H9 (cell line): ENCODE measurements around the gene TFAP2D. TPM values are rescaled to one million over a fixed set of nuclear protein-coding genes. Genes with fewer than 3 reads are reported as not detected.
A peak's percentile ranks its signal among the peaks of the same experiment; 100 is the strongest.

Source experiments
- DNase-seq: peaks from one replicate; pipeline ENCODE4 v3.0.0-alpha.2; 2017
- H2AFZ ChIP-seq: one replicate; pipeline ENCODE4 v1.6.1; 2013; ENCODE audit warnings: mild to moderate bottlenecking, low read length, control low read depth, moderate library complexity
- H2AK5ac ChIP-seq: 2 replicates; pipeline ENCODE4 v1.6.1; 2013; ENCODE audit warnings: low read length, control low read depth, mixed read lengths; ENCODE audit not compliant: insufficient read length
- H2BK120ac ChIP-seq: one replicate; pipeline ENCODE4 v1.6.1; 2013; ENCODE audit warnings: low read depth, mild to moderate bottlenecking, low read length, control low read depth, inconsistent platforms; ENCODE audit not compliant: poor library complexity, severe bottlenecking
- H2BK12ac ChIP-seq: 2 replicates; pipeline ENCODE4 v1.6.1; 2013; ENCODE audit warnings: low read length, control low read depth, mixed read lengths, low read depth; ENCODE audit not compliant: insufficient read length
- H2BK15ac ChIP-seq: 2 replicates; pipeline ENCODE4 v1.6.1; 2013; ENCODE audit warnings: low read depth, low read length, control low read depth
- H2BK20ac ChIP-seq: one replicate; pipeline ENCODE4 v1.6.1; 2013; ENCODE audit warnings: low read depth, mild to moderate bottlenecking, low read length, control low read depth, inconsistent platforms; ENCODE audit not compliant: poor library complexity, severe bottlenecking
- H2BK5ac ChIP-seq: 2 replicates; pipeline ENCODE4 v1.6.1; 2013; ENCODE audit warnings: low read length, control low read depth, mixed read lengths; ENCODE audit not compliant: insufficient read length
- H3K14ac ChIP-seq: 2 replicates; pipeline ENCODE4 v1.6.1; 2013; ENCODE audit warnings: low read length, control low read depth; ENCODE audit not compliant: insufficient read depth
- H3K18ac ChIP-seq: 2 replicates; pipeline ENCODE4 v1.6.1; 2013; ENCODE audit warnings: low read depth, mild to moderate bottlenecking, mixed read lengths, low read length, control low read depth; ENCODE audit not compliant: insufficient read length
- H3K23ac ChIP-seq: 2 replicates; pipeline ENCODE4 v1.6.1; 2013; ENCODE audit warnings: low read length, control low read depth, mixed read lengths, low read depth; ENCODE audit not compliant: insufficient read length
- H3K23me2 ChIP-seq: 2 replicates; pipeline ENCODE4 v1.6.1; 2013; ENCODE audit warnings: low read depth, mild to moderate bottlenecking, mixed read lengths, low read length, control low read depth; ENCODE audit not compliant: insufficient read length, poor library complexity, severe bottlenecking
- H3K27ac ChIP-seq: 2 replicates; pipeline ENCODE4 v1.5.1; 2013; ENCODE audit warnings: low read length, control low read depth, mixed read lengths, low read depth; ENCODE audit not compliant: insufficient read length
- H3K27me3 ChIP-seq: 2 replicates; pipeline ENCODE4 v1.6.1; 2013; ENCODE audit warnings: low read length, control low read depth, inconsistent platforms; ENCODE audit not compliant: insufficient read depth
- H3K4ac ChIP-seq: 2 replicates; pipeline ENCODE4 v1.6.1; 2013; ENCODE audit warnings: low read depth, mild to moderate bottlenecking, control low read depth, inconsistent platforms, low read length, moderate library complexity
- H3K4me1 ChIP-seq: 2 replicates; pipeline ENCODE4 v1.6.1; 2013; ENCODE audit warnings: low read length, control low read depth, inconsistent platforms; ENCODE audit not compliant: insufficient read depth
- H3K4me2 ChIP-seq: 2 replicates; pipeline ENCODE4 v1.6.1; 2013; ENCODE audit warnings: low read length, control low read depth, mixed read lengths; ENCODE audit not compliant: insufficient read length, insufficient read depth
- H3K56ac ChIP-seq: 2 replicates; pipeline ENCODE4 v1.6.1; 2013; ENCODE audit warnings: low read depth, mild to moderate bottlenecking, mixed read lengths, low read length, control low read depth; ENCODE audit not compliant: insufficient read length
- H3K79me1 ChIP-seq: 2 replicates; pipeline ENCODE4 v1.6.1; 2013; ENCODE audit warnings: low read depth, mild to moderate bottlenecking, moderate library complexity, low read length, control low read depth, inconsistent platforms; ENCODE audit not compliant: insufficient read depth, poor library complexity, severe bottlenecking
- H3K79me2 ChIP-seq: 2 replicates; pipeline ENCODE4 v1.6.1; 2013; ENCODE audit warnings: low read length, control low read depth, inconsistent platforms; ENCODE audit not compliant: insufficient read depth
- H3K9ac ChIP-seq: 2 replicates; pipeline ENCODE4 v1.6.1; 2013; ENCODE audit warnings: low read length, control low read depth, mixed read lengths; ENCODE audit not compliant: insufficient read length; ENCODE audit errors: extremely low read depth
- H3K9me3 ChIP-seq: one replicate; pipeline ENCODE4 v1.6.1; 2013; ENCODE audit warnings: low read depth, low read length, inconsistent platforms; ENCODE audit not compliant: control insufficient read depth
- H3T11ph ChIP-seq: one replicate; pipeline ENCODE4 v1.6.1; 2013; ENCODE audit warnings: mild to moderate bottlenecking, low read length, control low read depth, inconsistent platforms
- H4K20me1 ChIP-seq: one replicate; pipeline ENCODE4 v1.6.1; 2013; ENCODE audit not compliant: control insufficient read depth, insufficient read length, insufficient read depth
- H4K5ac ChIP-seq: 2 replicates; pipeline ENCODE4 v1.6.1; 2013; ENCODE audit warnings: low read depth, mild to moderate bottlenecking, mixed read lengths, low read length, control low read depth; ENCODE audit not compliant: insufficient read length
- H4K8ac ChIP-seq: replicated peaks from 2 replicates; pipeline ENCODE4 v1.6.1; 2013; ENCODE audit warnings: low read length, control low read depth, mixed read lengths, low read depth; ENCODE audit not compliant: insufficient read length
- H4K91ac ChIP-seq: 2 replicates; pipeline ENCODE4 v1.6.1; 2013; ENCODE audit warnings: low read depth, mild to moderate bottlenecking, moderate library complexity, mixed read lengths, low read length, control low read depth; ENCODE audit not compliant: insufficient read length
- H3K27ac Mint-ChIP-seq, 3 experiments: 2 replicates in 2 of 3; 3 replicates in 1 of 3; pipeline ENCODE4 v1.8.0; 2020 to 2021; ENCODE audit warnings: mixed read lengths in 3 of 3, mild to moderate bottlenecking in 1 of 3, moderate library complexity in 1 of 3
- H3K27me3 Mint-ChIP-seq: 2 replicates; pipeline ENCODE4 v1.8.0; 2021; ENCODE audit warnings: low read depth, mild to moderate bottlenecking, moderate library complexity, mixed read lengths
- H3K36me3 Mint-ChIP-seq, 3 experiments: 2 replicates in 2 of 3; 3 replicates in 1 of 3; pipeline ENCODE4 v1.8.0; 2020 to 2021; ENCODE audit warnings: low read depth in 3 of 3, mixed read lengths in 3 of 3; ENCODE audit not compliant: insufficient read depth in 1 of 3
- H3K4me1 Mint-ChIP-seq, 2 experiments: 2 replicates each; pipeline ENCODE4 v1.8.0; 2020; ENCODE audit warnings: mixed read lengths in 2 of 2
- H3K4me3 Mint-ChIP-seq, 2 experiments: 2 replicates in 1 of 2; 3 replicates in 1 of 2; pipeline ENCODE4 v1.8.0; 2020 to 2021; ENCODE audit warnings: mild to moderate bottlenecking in 2 of 2, mixed read lengths in 2 of 2, moderate library complexity in 1 of 2
- H3K9me3 Mint-ChIP-seq, 2 experiments: 2 replicates in 1 of 2; 3 replicates in 1 of 2; pipeline ENCODE4 v1.8.0; 2020; ENCODE audit warnings: mild to moderate bottlenecking in 2 of 2, mixed read lengths in 2 of 2, moderate library complexity in 1 of 2
- WGBS: extraction: QIAGEN DNeasy Blood & Tissue Kit; methylation state at CpG from one replicate; pipeline ENCODE4 v1.1.7; 2013; ENCODE audit warnings: missing lambda C conversion rate, low lambda C conversion rate, mixed read lengths; ENCODE audit not compliant: insufficient read length; ENCODE audit errors: extremely low coverage; 5-methylcytosine and 5-hydroxymethylcytosine counted together
- total RNA-seq: library from RNA; stranded (reverse); gene quantifications from 2 replicates; pipeline ENCODE4 v1.2.1, GENCODE V29; 2021
- TF ChIP-seq, protein P1 (sequence below): fragments of 200-600 bp; sonication (generic); conservative IDR thresholded peaks from 3 replicates; pipeline ENCODE4 v1.8.0; 2021; ENCODE audit warnings: antibody characterized with exemption, mild to moderate bottlenecking

The TFAP2D gene
- total RNA-seq, 1 experiment from 2014 or later: not detected

DNA sequence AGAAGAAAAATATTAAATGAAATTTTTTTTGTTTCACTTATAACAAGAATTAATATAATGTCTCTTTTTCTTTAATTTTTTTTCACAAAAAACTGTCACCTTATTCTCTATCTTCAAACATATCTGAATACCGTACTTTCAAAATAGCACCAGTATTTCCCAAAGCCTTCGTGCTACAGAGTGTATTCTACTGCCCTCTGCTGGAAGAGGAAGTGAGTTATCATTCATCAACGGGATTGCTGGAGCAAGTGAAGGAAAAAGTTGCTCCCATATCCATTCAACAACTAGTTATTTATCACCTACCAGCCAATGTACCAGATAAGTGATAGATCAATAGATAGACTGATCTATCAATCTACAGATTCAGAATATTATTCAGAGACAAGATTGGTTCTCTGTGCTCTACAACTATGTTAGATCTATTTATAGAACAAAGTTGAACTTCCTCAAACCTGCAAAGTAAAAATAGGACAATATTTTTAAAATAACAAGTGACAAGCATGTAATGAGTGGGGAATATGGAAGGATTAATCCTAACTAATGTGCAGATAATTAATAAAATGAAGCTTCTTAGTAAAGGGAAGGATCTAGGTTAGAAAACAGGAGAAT is 78.7 kb downstream of the TFAP2D start:
- H4K5ac ChIP-seq: no peak overlapping the region
- H3K79me1 ChIP-seq: no peaks in the 10 kb centered on the region
- no peaks in the 10 kb centered on the region for H3K9me3 Mint-ChIP-seq
- no peaks in the 10 kb centered on the region for H3K4me1 ChIP-seq
- H3K9ac ChIP-seq: no peak overlapping the region
- no peak overlapping the region for H3K23ac ChIP-seq
- no peak overlapping the region for H4K91ac ChIP-seq
- H3K27me3 Mint-ChIP-seq: peaks cover 26% of the 10 kb centered on the region
- H2BK20ac ChIP-seq: no peak overlapping the region
- no peak overlapping the region for H3K4me3 Mint-ChIP-seq
- no peak overlapping the region for H3K56ac ChIP-seq
- H2AK5ac ChIP-seq: no peak overlapping the region
- no peak overlapping the region for H3K27ac Mint-ChIP-seq
- no peak overlapping the region for H3K4ac ChIP-seq
- TF ChIP-seq, protein P1, sequence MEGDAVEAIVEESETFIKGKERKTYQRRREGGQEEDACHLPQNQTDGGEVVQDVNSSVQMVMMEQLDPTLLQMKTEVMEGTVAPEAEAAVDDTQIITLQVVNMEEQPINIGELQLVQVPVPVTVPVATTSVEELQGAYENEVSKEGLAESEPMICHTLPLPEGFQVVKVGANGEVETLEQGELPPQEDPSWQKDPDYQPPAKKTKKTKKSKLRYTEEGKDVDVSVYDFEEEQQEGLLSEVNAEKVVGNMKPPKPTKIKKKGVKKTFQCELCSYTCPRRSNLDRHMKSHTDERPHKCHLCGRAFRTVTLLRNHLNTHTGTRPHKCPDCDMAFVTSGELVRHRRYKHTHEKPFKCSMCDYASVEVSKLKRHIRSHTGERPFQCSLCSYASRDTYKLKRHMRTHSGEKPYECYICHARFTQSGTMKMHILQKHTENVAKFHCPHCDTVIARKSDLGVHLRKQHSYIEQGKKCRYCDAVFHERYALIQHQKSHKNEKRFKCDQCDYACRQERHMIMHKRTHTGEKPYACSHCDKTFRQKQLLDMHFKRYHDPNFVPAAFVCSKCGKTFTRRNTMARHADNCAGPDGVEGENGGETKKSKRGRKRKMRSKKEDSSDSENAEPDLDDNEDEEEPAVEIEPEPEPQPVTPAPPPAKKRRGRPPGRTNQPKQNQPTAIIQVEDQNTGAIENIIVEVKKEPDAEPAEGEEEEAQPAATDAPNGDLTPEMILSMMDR: peak; percentile 87
- H3T11ph ChIP-seq: no peak overlapping the region
- no peaks in the 10 kb centered on the region for H3K27me3 ChIP-seq
- H2BK15ac ChIP-seq: no peak overlapping the region
- no peaks in the 10 kb centered on the region for H3K9me3 ChIP-seq
- no peak overlapping the region for H3K14ac ChIP-seq
- H3K27ac ChIP-seq: no peak overlapping the region
- H3K23me2 ChIP-seq: no peaks in the 10 kb centered on the region
- H3K4me1 Mint-ChIP-seq: peaks cover 0 to 7% of the 10 kb centered on the region in 2 experiments; a peak in 2 of 4 replicates
- H3K79me2 ChIP-seq: no peaks in the 10 kb centered on the region
- no peaks in the 10 kb centered on the region for H3K36me3 Mint-ChIP-seq
- no peak overlapping the region for H3K18ac ChIP-seq
- no peak overlapping the region for H4K8ac ChIP-seq
- H2BK5ac ChIP-seq: no peak overlapping the region
- no CpG with 5 or more reads among the region's 3 CpGs for WGBS
- H2BK12ac ChIP-seq: no peak overlapping the region
- no peaks in the 10 kb centered on the region for H4K20me1 ChIP-seq
- H2BK120ac ChIP-seq: no peak overlapping the region
- no peak overlapping the region for H3K4me2 ChIP-seq
- H2AFZ ChIP-seq: no peak overlapping the region
- no peak for DNase-seq
